ENCODE data around the gene C3orf18.

DNA sequence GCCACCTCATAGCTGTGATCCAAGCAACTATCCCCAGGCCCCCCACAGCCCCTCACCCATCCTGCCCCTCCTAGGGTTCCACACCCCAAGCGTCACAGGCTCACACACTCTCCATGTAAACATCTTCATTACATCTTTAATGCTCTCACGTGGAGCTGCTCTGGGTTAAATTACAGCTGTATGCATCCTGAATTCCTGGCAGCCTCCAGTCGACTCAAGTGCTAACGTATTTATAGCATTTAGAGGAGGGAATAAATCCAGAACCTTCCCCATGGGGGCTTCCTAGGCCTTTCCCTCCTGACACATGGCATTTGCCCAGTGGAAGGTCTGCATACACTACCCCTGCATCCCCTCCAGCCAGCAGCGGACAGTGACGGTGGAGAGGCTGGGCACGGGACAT, 9.6 kb downstream of the C3orf18 start:
- TF ChIP-seq, protein P1, sequence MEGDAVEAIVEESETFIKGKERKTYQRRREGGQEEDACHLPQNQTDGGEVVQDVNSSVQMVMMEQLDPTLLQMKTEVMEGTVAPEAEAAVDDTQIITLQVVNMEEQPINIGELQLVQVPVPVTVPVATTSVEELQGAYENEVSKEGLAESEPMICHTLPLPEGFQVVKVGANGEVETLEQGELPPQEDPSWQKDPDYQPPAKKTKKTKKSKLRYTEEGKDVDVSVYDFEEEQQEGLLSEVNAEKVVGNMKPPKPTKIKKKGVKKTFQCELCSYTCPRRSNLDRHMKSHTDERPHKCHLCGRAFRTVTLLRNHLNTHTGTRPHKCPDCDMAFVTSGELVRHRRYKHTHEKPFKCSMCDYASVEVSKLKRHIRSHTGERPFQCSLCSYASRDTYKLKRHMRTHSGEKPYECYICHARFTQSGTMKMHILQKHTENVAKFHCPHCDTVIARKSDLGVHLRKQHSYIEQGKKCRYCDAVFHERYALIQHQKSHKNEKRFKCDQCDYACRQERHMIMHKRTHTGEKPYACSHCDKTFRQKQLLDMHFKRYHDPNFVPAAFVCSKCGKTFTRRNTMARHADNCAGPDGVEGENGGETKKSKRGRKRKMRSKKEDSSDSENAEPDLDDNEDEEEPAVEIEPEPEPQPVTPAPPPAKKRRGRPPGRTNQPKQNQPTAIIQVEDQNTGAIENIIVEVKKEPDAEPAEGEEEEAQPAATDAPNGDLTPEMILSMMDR (IDR thresholded peaks at IDR 0.05; ENCODE audit: insufficient read depth, low read length): no peak
- TF ChIP-seq POLR2AphosphoS5 (IDR thresholded peaks at IDR 0.05; ENCODE audit: low read depth) (no peak), SPI1 (IDR thresholded peaks at IDR 0.05; ENCODE audit: borderline replicate concordance, low read depth) (no peak)
- TF ChIP-seq, protein P2, sequence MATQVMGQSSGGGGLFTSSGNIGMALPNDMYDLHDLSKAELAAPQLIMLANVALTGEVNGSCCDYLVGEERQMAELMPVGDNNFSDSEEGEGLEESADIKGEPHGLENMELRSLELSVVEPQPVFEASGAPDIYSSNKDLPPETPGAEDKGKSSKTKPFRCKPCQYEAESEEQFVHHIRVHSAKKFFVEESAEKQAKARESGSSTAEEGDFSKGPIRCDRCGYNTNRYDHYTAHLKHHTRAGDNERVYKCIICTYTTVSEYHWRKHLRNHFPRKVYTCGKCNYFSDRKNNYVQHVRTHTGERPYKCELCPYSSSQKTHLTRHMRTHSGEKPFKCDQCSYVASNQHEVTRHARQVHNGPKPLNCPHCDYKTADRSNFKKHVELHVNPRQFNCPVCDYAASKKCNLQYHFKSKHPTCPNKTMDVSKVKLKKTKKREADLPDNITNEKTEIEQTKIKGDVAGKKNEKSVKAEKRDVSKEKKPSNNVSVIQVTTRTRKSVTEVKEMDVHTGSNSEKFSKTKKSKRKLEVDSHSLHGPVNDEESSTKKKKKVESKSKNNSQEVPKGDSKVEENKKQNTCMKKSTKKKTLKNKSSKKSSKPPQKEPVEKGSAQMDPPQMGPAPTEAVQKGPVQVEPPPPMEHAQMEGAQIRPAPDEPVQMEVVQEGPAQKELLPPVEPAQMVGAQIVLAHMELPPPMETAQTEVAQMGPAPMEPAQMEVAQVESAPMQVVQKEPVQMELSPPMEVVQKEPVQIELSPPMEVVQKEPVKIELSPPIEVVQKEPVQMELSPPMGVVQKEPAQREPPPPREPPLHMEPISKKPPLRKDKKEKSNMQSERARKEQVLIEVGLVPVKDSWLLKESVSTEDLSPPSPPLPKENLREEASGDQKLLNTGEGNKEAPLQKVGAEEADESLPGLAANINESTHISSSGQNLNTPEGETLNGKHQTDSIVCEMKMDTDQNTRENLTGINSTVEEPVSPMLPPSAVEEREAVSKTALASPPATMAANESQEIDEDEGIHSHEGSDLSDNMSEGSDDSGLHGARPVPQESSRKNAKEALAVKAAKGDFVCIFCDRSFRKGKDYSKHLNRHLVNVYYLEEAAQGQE (IDR thresholded peaks at IDR 0.05; ENCODE audit: insufficient replicate concordance, low read depth): no peak

All from HL-60 (cell line).